ENCODE data around the gene NEFH. TPM values are rescaled to one million over a fixed set of nuclear protein-coding genes. Genes with fewer than 3 reads are reported as not detected.

The NEFH gene
- total RNA-seq, 1 donor from 2014 or later = 4.2 TPM

GRCh38 chr22:29503811-29504372 is 23.9 kb downstream of the NEFH start:
- Histone ChIP-seq H3K9me3 (no peaks in the 10 kb centered on the region), H3K36me3 (peaks cover 0 to 27% of the 10 kb centered on the region in 2 donors), H3K4me3 (no peak overlapping the region), H3K27me3 (no peaks in the 10 kb centered on the region), H3K4me1 (no peaks in the 10 kb centered on the region), H3K27ac (no peak overlapping the region)
- TF ChIP-seq POLR2AphosphoS5 (IDR thresholded peaks at IDR 0.05; ENCODE audit: insufficient read depth in 1 of 2, low read depth in 1 of 2) (no peak), CTCF (IDR thresholded peaks at IDR 0.05) (no peak), POLR2A (IDR thresholded peaks at IDR 0.05) (no peak)
- intact Hi-C loops (cut with DNase I) = no loop called here
- no peak for DNase-seq (ENCODE audit: extremely low spot score in 2 of 2)

DNA sequence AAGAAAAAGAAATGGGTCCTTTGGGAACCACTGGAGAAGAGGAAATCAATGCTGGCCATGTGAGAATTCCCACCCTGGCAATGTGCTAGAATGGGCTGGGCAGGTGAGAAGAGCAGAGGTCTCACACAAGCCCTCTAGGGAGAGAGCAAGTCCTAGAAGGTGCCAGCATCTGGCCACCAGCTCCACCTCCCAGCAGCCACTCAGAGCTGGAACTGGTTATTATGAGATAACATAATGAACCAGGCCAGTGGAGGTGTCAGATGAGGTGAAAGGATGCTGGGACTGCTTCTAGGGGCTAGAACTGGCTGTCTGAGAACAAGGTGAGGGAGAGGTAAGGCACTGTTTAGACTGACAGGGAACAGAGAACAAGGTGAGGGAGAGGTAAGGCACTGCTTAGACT is 29.3 kb downstream of the NEFH start:
- Histone ChIP-seq H3K36me3 (peaks cover 0 to 64% of the 10 kb centered on the region in 2 donors), H3K27me3 (no peaks in the 10 kb centered on the region), H3K4me3 (no peak overlapping the region), H3K27ac (no peak overlapping the region), H3K9me3 (no peaks in the 10 kb centered on the region), H3K4me1 (no peaks in the 10 kb centered on the region)
- no peak for TF ChIP-seq POLR2A (IDR thresholded peaks at IDR 0.05)
- no peak for TF ChIP-seq CTCF (IDR thresholded peaks at IDR 0.05)
- TF ChIP-seq POLR2AphosphoS5 (IDR thresholded peaks at IDR 0.05; ENCODE audit: insufficient read depth in 1 of 2, low read depth in 1 of 2) = no peak
- DNase-seq (ENCODE audit: extremely low spot score in 2 of 2) = no peak
- intact Hi-C loops (cut with DNase I) = no loop called here

DNA sequence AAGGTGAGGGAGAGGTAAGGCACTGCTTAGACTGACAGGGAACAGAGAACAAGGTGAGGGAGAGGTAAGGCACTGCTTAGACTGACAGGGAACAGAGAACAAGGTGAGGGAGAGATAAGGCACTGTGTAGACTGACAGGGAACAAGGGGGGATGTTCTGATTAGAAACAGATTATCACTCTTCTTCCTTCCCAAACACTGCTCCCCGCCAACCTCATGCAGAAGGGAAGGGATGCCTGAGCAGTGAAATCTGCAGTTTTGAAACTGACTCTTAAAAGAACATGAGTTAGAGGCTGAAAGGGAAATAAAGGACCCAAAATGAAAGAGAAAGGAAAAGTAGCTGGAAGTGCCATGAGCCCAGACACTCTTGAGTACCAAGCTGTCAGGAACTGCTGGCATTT is 29.8 kb downstream of the NEFH start:
- Histone ChIP-seq H3K4me3 (no peak overlapping the region), H3K9me3 (no peaks in the 10 kb centered on the region), H3K27ac (no peak overlapping the region), H3K4me1 (no peaks in the 10 kb centered on the region), H3K36me3 (peaks cover 0 to 70% of the 10 kb centered on the region in 2 donors), H3K27me3 (no peaks in the 10 kb centered on the region)
- no peak for DNase-seq (ENCODE audit: extremely low spot score in 2 of 2)
- TF ChIP-seq POLR2AphosphoS5 (IDR thresholded peaks at IDR 0.05; ENCODE audit: insufficient read depth in 1 of 2, low read depth in 1 of 2) (no peak), POLR2A (IDR thresholded peaks at IDR 0.05) (no peak), CTCF (IDR thresholded peaks at IDR 0.05) (no peak)
- intact Hi-C loops (cut with DNase I) = no loop called here

- Histone ChIP-seq H3K4me3 (no peak overlapping the region), H3K36me3 (peaks cover 0 to 76% of the 10 kb centered on the region in 2 donors), H3K9me3 (no peaks in the 10 kb centered on the region), H3K27me3 (no peaks in the 10 kb centered on the region), H3K27ac (no peak overlapping the region), H3K4me1 (no peaks in the 10 kb centered on the region)
- no peak for TF ChIP-seq CTCF (IDR thresholded peaks at IDR 0.05)
- TF ChIP-seq POLR2AphosphoS5 (IDR thresholded peaks at IDR 0.05; ENCODE audit: insufficient read depth in 1 of 2, low read depth in 1 of 2) = no peak
- no peak for TF ChIP-seq POLR2A (IDR thresholded peaks at IDR 0.05)
- intact Hi-C loops (cut with DNase I) = no loop called here
- DNase-seq (ENCODE audit: extremely low spot score in 2 of 2) = no peak
Measured at GRCh38 chr22:29510542-29510941, 30.5 kb downstream of the NEFH start.

- Histone ChIP-seq H3K4me1 (no peaks in the 10 kb centered on the region), H3K9me3 (no peaks in the 10 kb centered on the region), H3K27ac (no peak overlapping the region), H3K4me3 (no peak overlapping the region), H3K27me3 (no peaks in the 10 kb centered on the region), H3K36me3 (peaks cover 0 to 82% of the 10 kb centered on the region in 2 donors)
- intact Hi-C loops (cut with DNase I) = no loop called here
- TF ChIP-seq POLR2AphosphoS5 (IDR thresholded peaks at IDR 0.05; ENCODE audit: insufficient read depth in 1 of 2, low read depth in 1 of 2) = no peak
- TF ChIP-seq CTCF (IDR thresholded peaks at IDR 0.05) = no peak
- no peak for DNase-seq (ENCODE audit: extremely low spot score in 2 of 2)
Measured at GRCh38 chr22:29511126-29511862, 31.3 kb downstream of the NEFH start.
